CD8-positive, alpha-beta memory T cell (primary cell): ENCODE measurements around the gene OR8H1. TPM values are rescaled to one million over a fixed set of nuclear protein-coding genes. Genes with fewer than 3 reads are reported as not detected.
A peak's percentile ranks its signal among the peaks of the same experiment; 100 is the strongest.

Experiments
- CTCF ChIA-PET: fragments of 350-600 bp; sonication (Branson Sonifier 250); formaldehyde crosslinking; loops from one replicate; lab custom pipeline; 2021; ENCODE audit warnings: antibody characterized with exemption; lab: Charles Lee
- POLR2A ChIA-PET: fragments of 350-600 bp; sonication (Branson Sonifier 250); formaldehyde crosslinking; loops from one replicate; lab custom pipeline; 2021; ENCODE audit warnings: antibody characterized with exemption; lab: Charles Lee
- DNase-seq, 5 donors: peaks; one replicate each; pipeline versions ENCODE4 v3.0.0 to v3.0.0-alpha.2; 2020 to 2022; ENCODE audit warnings: mixed read lengths in 1 of 5
- H3K27ac ChIP-seq: one replicate; pipeline ENCODE4 v1.7.0; 2013; ENCODE audit warnings: low read depth, mild to moderate bottlenecking, low read length, moderate library complexity
- H3K27me3 ChIP-seq: 2 replicates; pipeline ENCODE4 v1.7.0; 2013; ENCODE audit warnings: low read length, mild to moderate bottlenecking; ENCODE audit not compliant: insufficient read depth, poor library complexity, severe bottlenecking
- H3K36me3 ChIP-seq: 2 replicates; pipeline ENCODE4 v1.7.0; 2013; ENCODE audit warnings: mild to moderate bottlenecking, low read length, moderate library complexity; ENCODE audit not compliant: insufficient read depth
- H3K4me1 ChIP-seq: 2 replicates; pipeline ENCODE4 v1.7.0; 2013; ENCODE audit warnings: mild to moderate bottlenecking, low read length, moderate library complexity; ENCODE audit not compliant: insufficient read depth
- H3K4me3 ChIP-seq: 2 replicates; pipeline ENCODE4 v1.7.0; 2013; ENCODE audit warnings: mild to moderate bottlenecking, low read length
- H3K9me3 ChIP-seq: 2 replicates; pipeline ENCODE4 v1.7.0; 2013; ENCODE audit warnings: mild to moderate bottlenecking, low read length
- H3K27ac Mint-ChIP-seq, 8 donors: one replicate each; pipeline ENCODE4 v1.8.0; 2020 to 2021; ENCODE audit warnings: mixed read lengths in 8 of 8, mild to moderate bottlenecking in 6 of 8, inconsistent platforms in 3 of 8, moderate library complexity in 3 of 8
- H3K27me3 Mint-ChIP-seq, 2 donors: one replicate each; pipeline ENCODE4 v1.8.0; 2020 to 2021; ENCODE audit warnings: mixed read lengths in 2 of 2, mild to moderate bottlenecking in 1 of 2, moderate library complexity in 1 of 2
- H3K36me3 Mint-ChIP-seq, 3 donors: one replicate each; pipeline ENCODE4 v1.8.0; 2020 to 2021; ENCODE audit warnings: mixed read lengths in 3 of 3, inconsistent platforms in 1 of 3, mild to moderate bottlenecking in 1 of 3
- H3K4me1 Mint-ChIP-seq, 3 donors: one replicate each; pipeline ENCODE4 v1.8.0; 2020 to 2021; ENCODE audit warnings: mixed read lengths in 3 of 3, inconsistent platforms in 1 of 3, mild to moderate bottlenecking in 1 of 3
- H3K4me3 Mint-ChIP-seq, 7 donors: one replicate each; pipeline ENCODE4 v1.8.0; 2020 to 2021; ENCODE audit warnings: mixed read lengths in 7 of 7, mild to moderate bottlenecking in 6 of 7, moderate library complexity in 4 of 7, inconsistent platforms in 2 of 7
- H3K9me3 Mint-ChIP-seq, 5 donors: one replicate each; pipeline ENCODE4 v1.8.0; 2020 to 2022; ENCODE audit warnings: mixed read lengths in 5 of 5, mild to moderate bottlenecking in 3 of 5, moderate library complexity in 2 of 5, inconsistent platforms in 1 of 5
- polyA plus RNA-seq: library from polyadenylated mRNA; unstranded; fragments of 300-500 nt; fragmentation: Illumina TruSeq; gene quantifications from one replicate; pipeline ENCODE4 v1.2.3, GENCODE V29; 2021
- total RNA-seq, 2 experiments: library from RNA; stranded (reverse); gene quantifications; one replicate each; pipeline ENCODE4 v1.2.3, GENCODE V29; 2021

The OR8H1 gene, protein sequence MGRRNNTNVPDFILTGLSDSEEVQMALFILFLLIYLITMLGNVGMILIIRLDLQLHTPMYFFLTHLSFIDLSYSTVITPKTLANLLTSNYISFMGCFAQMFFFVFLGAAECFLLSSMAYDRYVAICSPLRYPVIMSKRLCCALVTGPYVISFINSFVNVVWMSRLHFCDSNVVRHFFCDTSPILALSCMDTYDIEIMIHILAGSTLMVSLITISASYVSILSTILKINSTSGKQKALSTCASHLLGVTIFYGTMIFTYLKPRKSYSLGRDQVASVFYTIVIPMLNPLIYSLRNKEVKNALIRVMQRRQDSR
- not detected for total RNA-seq
- polyA plus RNA-seq: not detected

DNA sequence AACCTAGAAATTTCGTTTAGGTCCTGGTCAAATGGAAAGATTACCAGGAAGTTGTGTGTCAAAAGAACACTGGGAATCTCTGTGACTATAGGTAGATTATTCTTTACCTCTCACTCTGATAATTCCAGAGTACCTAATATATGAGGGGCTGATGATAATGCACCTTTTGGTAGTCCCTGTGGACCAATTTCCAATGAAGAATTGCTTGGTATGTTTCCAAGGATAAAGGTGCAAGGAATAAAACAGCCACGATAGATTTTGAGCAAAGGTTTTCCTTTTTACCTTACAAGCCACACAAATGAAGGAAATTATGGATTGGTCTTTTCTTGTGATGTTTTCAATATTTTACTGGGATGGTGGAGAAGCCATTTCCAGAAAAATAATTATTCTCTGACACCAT, at the start of gene OR8H1:
TSS of gene OR8H1 (minus strand) at position 101 of the 400 bp plus-strand sequence. CDS start 1,192 bp downstream, outside the sequence.
- H3K27ac Mint-ChIP-seq: no peak within 1 kb of the TSS
- no peak within 1 kb of the TSS for H3K4me3 Mint-ChIP-seq
- no peaks in the 10 kb centered on the region for H3K4me1 ChIP-seq
- no peaks in the 10 kb centered on the region for H3K9me3 ChIP-seq
- H3K36me3 ChIP-seq: no peaks in the 10 kb centered on the region
- ChIA-PET CTCF (no interaction called here), POLR2A (no interaction called here)
- H3K9me3 Mint-ChIP-seq: peaks cover 9 to 41% (median 11%) of the 10 kb centered on the region in 5 donors
- H3K4me1 Mint-ChIP-seq: no peaks in the 10 kb centered on the region
- H3K4me3 ChIP-seq: no peak within 1 kb of the TSS
- H3K27me3 ChIP-seq: no peaks in the 10 kb centered on the region
- H3K36me3 Mint-ChIP-seq: no peaks in the 10 kb centered on the region
- H3K27me3 Mint-ChIP-seq: no peaks in the 10 kb centered on the region
- DNase-seq: no peak
- H3K27ac ChIP-seq: no peak within 1 kb of the TSS

DNA sequence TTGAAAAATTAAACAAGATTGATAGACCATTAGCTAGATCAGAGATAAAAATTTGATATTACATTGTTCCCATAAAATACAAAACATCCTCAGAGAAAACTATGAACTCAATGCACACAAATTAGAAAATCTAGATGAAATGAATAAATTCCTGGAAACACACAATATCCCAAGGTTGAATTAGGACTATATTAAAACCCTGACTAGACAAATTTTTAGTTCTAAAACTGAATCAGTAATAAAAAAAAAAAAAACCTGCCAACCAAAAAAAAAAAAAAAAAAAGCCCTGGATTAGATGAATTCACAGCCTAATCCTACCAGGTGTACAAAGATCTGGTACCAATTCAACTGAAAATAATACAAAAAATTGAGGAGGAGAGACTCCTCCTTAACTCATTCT, 48.2 kb upstream of the OR8H1 start:
- H3K27ac Mint-ChIP-seq: no peak overlapping the region
- no peaks in the 10 kb centered on the region for H3K4me1 Mint-ChIP-seq
- peaks cover 18 to 37% (median 31%) of the 10 kb centered on the region in 5 donors for H3K9me3 Mint-ChIP-seq
- Histone ChIP-seq H3K4me1 (no peaks in the 10 kb centered on the region), H3K4me3 (no peak overlapping the region), H3K36me3 (no peaks in the 10 kb centered on the region), H3K27me3 (no peaks in the 10 kb centered on the region), H3K27ac (no peak overlapping the region), H3K9me3 (no peaks in the 10 kb centered on the region)
- POLR2A ChIA-PET: no interaction called here
- DNase-seq: no peak
- CTCF ChIA-PET: no interaction called here
- no peaks in the 10 kb centered on the region for H3K27me3 Mint-ChIP-seq
- no peaks in the 10 kb centered on the region for H3K36me3 Mint-ChIP-seq
- no peak overlapping the region for H3K4me3 Mint-ChIP-seq

DNA sequence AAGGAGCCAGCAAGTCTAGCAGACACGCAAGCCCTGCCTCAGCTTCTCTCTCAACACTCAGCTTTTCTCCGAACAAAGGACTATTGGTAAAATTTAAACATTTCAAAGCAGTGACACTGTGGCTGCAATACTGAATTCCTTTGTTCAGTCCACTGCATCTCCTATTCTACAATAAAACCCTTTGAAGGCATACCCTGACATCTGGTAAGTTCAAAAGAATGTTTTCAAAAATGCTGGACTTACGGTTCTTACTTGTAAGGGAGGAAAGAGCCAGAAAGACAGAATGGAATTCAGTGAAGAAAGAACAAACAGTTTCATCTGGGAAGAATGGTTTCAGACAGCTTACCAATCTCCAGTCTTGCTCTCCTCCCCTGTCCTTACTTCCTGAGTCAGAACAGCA, 41.1 kb upstream of the OR8H1 start:
- Histone ChIP-seq H3K27me3 (no peaks in the 10 kb centered on the region), H3K4me1 (no peaks in the 10 kb centered on the region), H3K36me3 (no peaks in the 10 kb centered on the region), H3K27ac (no peak overlapping the region), H3K4me3 (no peak overlapping the region), H3K9me3 (no peaks in the 10 kb centered on the region)
- no peak for DNase-seq
- Mint-ChIP-seq H3K4me3 (no peak overlapping the region), H3K27me3 (no peaks in the 10 kb centered on the region), H3K27ac (no peak overlapping the region), H3K36me3 (no peaks in the 10 kb centered on the region), H3K4me1 (no peaks in the 10 kb centered on the region), H3K9me3 (peaks cover 2 to 30% (median 11%) of the 10 kb centered on the region in 5 donors)
- ChIA-PET CTCF (no interaction called here), POLR2A (no interaction called here)

DNA sequence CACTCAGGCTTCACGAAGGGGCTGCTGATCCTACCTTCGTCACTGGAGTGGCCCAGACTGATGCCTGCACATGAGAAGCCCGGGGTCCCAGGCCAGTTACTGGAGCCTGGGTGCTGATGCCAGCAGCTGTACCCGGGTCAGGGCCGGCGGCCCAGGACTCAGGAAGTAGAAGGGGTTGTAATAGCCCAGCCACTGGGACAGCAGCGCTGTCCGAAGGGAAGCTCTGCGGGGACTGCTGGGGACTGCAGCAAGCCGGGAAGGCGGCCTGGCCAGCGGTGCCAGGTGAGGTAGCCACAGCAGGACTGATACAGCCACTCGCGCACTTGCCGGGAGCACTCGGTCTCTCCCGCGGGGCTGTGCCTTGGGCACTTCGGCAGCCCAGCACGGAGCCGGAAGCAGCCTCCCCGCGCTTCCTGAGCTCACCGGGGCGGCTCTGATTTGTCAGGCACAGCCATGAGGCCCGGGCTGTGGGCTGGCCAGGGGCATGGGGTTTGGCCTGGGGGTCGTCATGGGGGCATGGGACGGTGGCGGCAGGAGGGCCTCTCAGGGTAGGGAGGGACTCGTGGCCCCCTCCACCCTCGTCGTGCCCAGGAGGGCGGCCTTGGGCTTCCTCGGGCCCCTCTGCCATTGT, 39.9 kb upstream of the OR8H1 start:
- H3K4me1 Mint-ChIP-seq: no peaks in the 10 kb centered on the region
- DNase-seq: peak in 1 of 5 donors; percentile 28
- H3K27me3 Mint-ChIP-seq: no peaks in the 10 kb centered on the region
- Histone ChIP-seq H3K4me1 (no peaks in the 10 kb centered on the region), H3K27ac (no peak overlapping the region), H3K9me3 (no peaks in the 10 kb centered on the region), H3K4me3 (no peak overlapping the region), H3K27me3 (no peaks in the 10 kb centered on the region), H3K36me3 (no peaks in the 10 kb centered on the region)
- CTCF ChIA-PET: no interaction called here
- H3K4me3 Mint-ChIP-seq: no peak overlapping the region
- H3K36me3 Mint-ChIP-seq: no peaks in the 10 kb centered on the region
- no peak overlapping the region for H3K27ac Mint-ChIP-seq
- H3K9me3 Mint-ChIP-seq: peaks cover 0 to 28% (median 8%) of the 10 kb centered on the region in 5 donors
- POLR2A ChIA-PET: no interaction called here

DNA sequence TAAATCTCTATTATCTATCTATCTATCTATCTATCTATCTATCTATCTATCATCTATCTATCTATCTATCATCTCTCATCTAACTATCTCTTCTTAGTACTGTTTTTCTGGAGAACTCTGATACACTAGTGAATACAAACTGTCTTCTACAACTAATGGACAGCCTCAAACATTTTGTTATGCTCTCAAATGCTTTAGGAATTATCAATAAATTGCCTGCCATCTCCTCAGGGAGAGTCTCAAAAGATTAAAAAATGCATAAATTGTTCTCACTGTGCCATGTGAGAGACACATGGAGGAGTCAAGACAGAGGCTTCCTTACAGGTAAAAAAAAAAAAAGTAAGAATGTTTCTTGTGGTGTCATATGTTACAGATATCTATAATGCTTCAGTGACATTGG, 22.8 kb upstream of the OR8H1 start, which contains the start of gene OR8K3:
TSS of gene OR8K3 (plus strand) at position 301 of the 400 bp plus-strand sequence. CDS start 3,163 bp downstream, outside the sequence.
- Histone ChIP-seq H3K36me3 (no peaks in the 10 kb centered on the region), H3K27me3 (no peaks in the 10 kb centered on the region), H3K4me1 (no peaks in the 10 kb centered on the region), H3K27ac (no peak within 1 kb of the TSS), H3K9me3 (no peaks in the 10 kb centered on the region), H3K4me3 (no peak within 1 kb of the TSS)
- no peak for DNase-seq
- no peaks in the 10 kb centered on the region for H3K27me3 Mint-ChIP-seq
- no peaks in the 10 kb centered on the region for H3K4me1 Mint-ChIP-seq
- no peaks in the 10 kb centered on the region for H3K36me3 Mint-ChIP-seq
- ChIA-PET CTCF (no interaction called here), POLR2A (no interaction called here)
- H3K9me3 Mint-ChIP-seq: peaks cover 7 to 24% (median 9%) of the 10 kb centered on the region in 5 donors
- H3K4me3 Mint-ChIP-seq: no peak within 1 kb of the TSS
- no peak within 1 kb of the TSS for H3K27ac Mint-ChIP-seq

DNA sequence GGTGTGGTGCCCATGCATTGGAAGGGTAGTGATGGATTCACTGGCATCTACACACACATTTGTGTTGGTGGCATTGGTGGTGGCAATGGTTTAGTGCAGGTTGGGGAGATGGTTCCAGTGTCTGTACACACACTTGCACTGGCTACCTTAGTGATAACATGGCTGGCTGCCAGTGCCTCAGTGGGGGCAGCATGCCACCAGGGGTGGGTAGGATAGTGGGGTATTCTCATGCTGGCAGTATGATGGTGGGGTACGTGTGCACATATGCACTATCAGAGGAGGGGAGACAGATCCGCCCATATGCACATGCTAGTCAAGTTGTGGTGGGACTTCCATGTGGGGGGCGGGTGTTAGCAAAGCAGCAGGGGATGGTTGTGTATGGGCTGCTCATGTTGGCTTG, 15.8 kb upstream of the OR8H1 start:
- POLR2A ChIA-PET: no interaction called here
- H3K27me3 Mint-ChIP-seq: no peaks in the 10 kb centered on the region

DNA sequence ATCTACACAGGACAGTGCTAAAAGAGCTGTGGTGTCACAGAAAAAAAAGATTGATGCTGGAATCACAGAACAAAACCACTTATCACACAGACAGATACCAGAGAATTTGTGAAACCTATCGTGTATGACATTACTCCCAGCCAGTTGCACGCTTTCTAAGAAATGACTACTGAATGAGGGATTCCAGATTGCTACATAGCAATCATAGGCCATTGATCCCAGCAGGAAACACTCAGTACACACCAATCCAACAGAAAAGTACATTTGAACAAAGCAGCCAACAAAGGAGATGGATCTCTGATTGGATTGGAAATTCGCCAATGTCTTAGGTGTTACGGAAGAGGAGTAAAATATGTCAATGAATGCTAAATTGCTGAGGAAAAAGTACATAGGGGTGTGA, 4.8 kb upstream of the OR8H1 start:
- H3K9me3 ChIP-seq: no peaks in the 10 kb centered on the region
- H3K9me3 Mint-ChIP-seq: peaks cover 0 to 24% (median 6%) of the 10 kb centered on the region in 5 donors
- H3K36me3 ChIP-seq: no peaks in the 10 kb centered on the region
- no peaks in the 10 kb centered on the region for H3K36me3 Mint-ChIP-seq
- H3K4me1 Mint-ChIP-seq: no peaks in the 10 kb centered on the region
- no peaks in the 10 kb centered on the region for H3K4me1 ChIP-seq
- no peak overlapping the region for H3K27ac Mint-ChIP-seq
- no peak overlapping the region for H3K4me3 Mint-ChIP-seq
- POLR2A ChIA-PET: no interaction called here
- DNase-seq: no peak
- no peak overlapping the region for H3K27ac ChIP-seq
- CTCF ChIA-PET: no interaction called here
- no peaks in the 10 kb centered on the region for H3K27me3 ChIP-seq
- no peaks in the 10 kb centered on the region for H3K27me3 Mint-ChIP-seq
- H3K4me3 ChIP-seq: no peak overlapping the region

More for the DNA sequence above, 15.8 kb upstream of the OR8H1 start:
- H3K27ac ChIP-seq: no peak overlapping the region
- H3K4me1 ChIP-seq: no peaks in the 10 kb centered on the region
- H3K4me3 Mint-ChIP-seq: no peak overlapping the region
- no peak for DNase-seq
- H3K4me3 ChIP-seq: no peak overlapping the region
- no peaks in the 10 kb centered on the region for H3K36me3 Mint-ChIP-seq
- CTCF ChIA-PET: no interaction called here
- no peaks in the 10 kb centered on the region for H3K9me3 ChIP-seq
- H3K36me3 ChIP-seq: no peaks in the 10 kb centered on the region
- H3K4me1 Mint-ChIP-seq: no peaks in the 10 kb centered on the region
- H3K27ac Mint-ChIP-seq: no peak overlapping the region
- H3K9me3 Mint-ChIP-seq: peaks cover 15 to 45% (median 28%) of the 10 kb centered on the region in 5 donors
- no peaks in the 10 kb centered on the region for H3K27me3 ChIP-seq

DNA sequence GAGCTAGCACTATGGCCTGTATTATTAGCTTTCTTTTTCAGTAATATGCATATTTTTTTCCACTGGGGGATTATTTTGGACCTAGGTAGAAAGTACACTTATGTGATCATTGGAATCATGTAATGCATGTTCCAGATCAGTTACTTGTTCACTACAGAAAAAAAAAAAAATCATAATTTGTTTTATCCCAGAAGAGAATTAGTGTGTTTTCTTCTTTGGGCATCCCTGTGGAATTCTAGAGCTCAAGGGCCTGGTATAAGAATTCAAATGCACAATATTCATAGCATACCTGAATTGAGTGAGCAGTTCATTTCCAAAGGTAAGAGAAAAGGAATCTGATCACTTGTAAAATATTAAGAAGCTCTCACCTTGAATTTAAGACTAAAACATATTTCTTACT, 18.2 kb downstream of the OR8H1 start, which contains the start of gene OR5T1:
TSS of gene OR5T1 (plus strand) at position 301 of the 400 bp plus-strand sequence. CDS start 1,485 bp downstream, outside the sequence.
- Mint-ChIP-seq H3K27me3 (no peaks in the 10 kb centered on the region), H3K36me3 (no peaks in the 10 kb centered on the region), H3K4me1 (no peaks in the 10 kb centered on the region), H3K4me3 (no peak within 1 kb of the TSS), H3K9me3 (peaks cover 3 to 28% (median 17%) of the 10 kb centered on the region in 5 donors), H3K27ac (no peak within 1 kb of the TSS)
- Histone ChIP-seq H3K4me1 (no peaks in the 10 kb centered on the region), H3K9me3 (no peaks in the 10 kb centered on the region), H3K27ac (no peak within 1 kb of the TSS), H3K36me3 (no peaks in the 10 kb centered on the region), H3K4me3 (no peak within 1 kb of the TSS), H3K27me3 (no peaks in the 10 kb centered on the region)
- CTCF ChIA-PET: no interaction called here
- no peak for DNase-seq
- POLR2A ChIA-PET: no interaction called here
